ENCODE data around the gene ZFP1.
"Not testable (repeated sequence)": the region's sequence is repeated elsewhere in the genome, so short reads cannot be mapped to it uniquely, and the experiment has no call there.

ZFP1 gene

DNA sequence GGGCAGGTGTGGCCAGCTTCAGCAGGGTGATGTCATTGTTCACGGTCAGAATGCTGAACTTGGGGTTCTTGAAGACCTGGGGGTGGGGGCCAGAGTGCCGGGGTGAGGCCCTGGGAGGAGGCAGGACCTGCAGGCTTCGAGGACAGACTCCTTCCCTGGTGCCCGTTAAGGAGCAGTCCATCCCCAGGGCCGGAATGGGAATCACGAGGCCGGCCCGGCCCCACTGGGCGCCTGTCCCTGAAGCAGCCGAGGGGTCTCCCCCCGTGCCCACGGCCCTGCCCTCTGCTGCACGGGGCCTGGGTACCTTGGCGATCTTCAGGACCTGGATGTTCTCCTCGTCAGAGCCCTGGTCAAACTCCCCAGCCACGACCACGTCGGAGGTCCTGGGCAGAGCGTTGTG, 57.1 kb downstream of the ZFP1 start:
- not testable (repeated sequence) for DNase-seq

GRCh38 chr16:75205961-75206748, 57.8 kb downstream of the ZFP1 start:
- not testable (repeated sequence) for DNase-seq

- DNase-seq = no peak
Observed at GRCh38 chr16:75206749-75207451, 58.6 kb downstream of the ZFP1 start, which contains the start of gene CTRB2. Gene CTRB2, minus strand, starts transcription at chr16:75207161. Its CDS starts 20 bp downstream, at chr16:75207141.

DNA sequence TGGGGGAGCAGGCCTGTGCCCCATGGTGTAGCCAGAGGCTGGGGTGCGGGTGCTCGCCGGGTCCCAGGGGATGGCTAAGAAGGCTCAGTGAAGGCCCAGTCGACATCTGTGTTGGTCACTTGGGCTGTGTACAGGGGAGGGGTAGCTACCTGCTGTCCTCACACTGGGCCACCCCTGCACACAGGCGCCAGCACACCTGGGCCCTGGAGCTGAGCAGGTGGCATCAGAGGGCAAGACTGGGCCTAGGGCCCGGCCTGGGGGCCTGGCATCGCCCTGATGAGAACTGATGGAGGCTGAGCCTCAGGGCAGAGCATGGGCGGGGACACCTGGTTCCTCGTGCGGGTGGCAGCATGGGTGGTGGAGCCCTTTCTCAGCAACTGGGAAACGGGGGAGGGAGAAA, 59.5 kb downstream of the ZFP1 start:
- no peak for DNase-seq

GRCh38 chr16:75208242-75208825, 60.0 kb downstream of the ZFP1 start:
- DNase-seq = no peak

- DNase-seq = no peak
Observed at GRCh38 chr16:75208861-75209505, 60.7 kb downstream of the ZFP1 start.

- not testable (repeated sequence) for DNase-seq
Observed at GRCh38 chr16:75209514-75209913, 61.2 kb downstream of the ZFP1 start.

GRCh38 chr16:75209944-75210343, 61.6 kb downstream of the ZFP1 start:
- DNase-seq = no peak

- not testable (repeated sequence) for DNase-seq
Observed at GRCh38 chr16:75211286-75211685, 63.0 kb downstream of the ZFP1 start.

- no peak for DNase-seq
Observed at GRCh38 chr16:75216127-75216526, 67.8 kb downstream of the ZFP1 start.

DNA sequence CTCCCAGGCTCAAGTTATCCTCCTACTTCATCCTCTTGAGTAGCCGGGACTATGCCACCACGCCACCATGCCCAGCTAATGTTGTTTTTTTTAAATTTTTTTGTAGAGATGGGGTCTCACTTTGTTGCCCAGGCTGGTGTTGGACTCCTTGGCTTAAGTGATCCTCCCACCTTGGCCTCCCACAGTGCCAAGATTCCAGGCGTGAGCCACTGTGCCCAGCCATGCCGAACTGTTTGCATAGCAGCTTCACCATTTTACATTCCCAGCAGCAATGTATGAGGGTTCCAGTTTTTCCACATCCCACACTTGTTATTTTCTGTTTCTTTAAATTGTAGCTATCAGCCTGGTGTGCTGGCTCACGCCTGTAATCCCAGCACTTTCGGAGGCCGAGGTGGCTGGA, 68.3 kb downstream of the ZFP1 start:
- no peak for DNase-seq

DNA sequence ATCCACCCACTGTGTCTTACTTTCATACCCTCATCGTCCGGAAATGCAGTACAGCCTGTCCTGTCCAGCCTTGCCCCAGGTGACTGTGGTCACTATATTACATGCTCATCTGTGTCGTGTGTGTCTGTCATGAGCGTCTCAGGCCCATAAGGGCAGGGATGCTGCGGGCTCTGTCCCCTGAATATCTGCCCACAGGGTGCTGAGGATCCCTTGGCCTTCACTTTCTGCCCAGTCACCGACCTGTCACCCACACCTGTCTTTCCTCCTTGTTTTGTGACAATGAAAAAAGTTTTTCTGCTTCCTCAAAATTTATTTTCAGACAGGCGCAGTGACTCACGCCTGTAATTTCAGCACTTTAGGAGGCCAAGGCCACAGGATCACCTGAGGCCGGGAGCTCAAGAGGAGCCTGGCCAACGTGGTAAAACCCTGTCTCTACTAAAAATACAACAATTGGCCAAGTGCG, 69.1 kb downstream of the ZFP1 start:
- no peak for DNase-seq

- DNase-seq = no peak
Observed at GRCh38 chr16:75218256-75219076, 70.1 kb downstream of the ZFP1 start, which contains the start of gene CTRB1. Gene CTRB1, plus strand, starts transcription at chr16:75218988. Its CDS starts 20 bp downstream, at chr16:75219008.

GRCh38 chr16:75219088-75219487, 70.8 kb downstream of the ZFP1 start:
- no peak for DNase-seq

DNA sequence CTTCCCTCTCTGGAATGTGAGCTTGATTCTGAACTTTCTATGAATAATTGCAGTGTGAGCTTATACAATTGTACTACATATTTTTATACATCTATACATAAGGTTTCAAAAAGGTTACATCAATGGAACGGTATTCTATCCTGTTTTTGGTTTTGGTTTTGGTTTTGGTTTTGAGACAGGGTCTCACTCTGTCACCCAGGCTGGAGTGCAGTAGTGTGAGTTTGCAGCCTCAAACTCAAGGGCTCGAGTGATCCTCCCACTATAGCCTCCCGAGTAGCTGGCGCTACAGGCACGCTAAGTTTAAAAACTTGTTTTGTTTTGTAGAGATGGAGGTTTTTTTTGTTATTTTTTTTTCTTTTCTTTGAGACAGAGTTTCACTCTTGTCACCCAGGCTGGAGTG, 71.5 kb downstream of the ZFP1 start:
- DNase-seq = no peak

Measured in NCI-H524 (cell line).